Cardiac fibroblast (primary cell): ENCODE measurements around the gene KAZN.

Experiments
- DNase-seq, 2 donors: peaks; one replicate each; pipeline versions ENCODE4 v3.0.0 to v3.0.0-alpha.2; 2010; ENCODE audit warnings: low read depth in 2 of 2
- H3K4me3 ChIP-seq, 2 donors: replicated peaks in 1 of 2; 1 replicate in 1 of 2; 2 replicates in 1 of 2; pipeline ENCODE4 v1.5.1; 2011; ENCODE audit warnings: low read depth in 2 of 2, low read length in 2 of 2, mild to moderate bottlenecking in 2 of 2, moderate library complexity in 1 of 2
- TF ChIP-seq, protein P1 (sequence below): IDR thresholded peaks from one replicate; pipeline ENCODE4 v1.5.1; 2011; ENCODE audit warnings: low read depth, mild to moderate bottlenecking, low read length, inconsistent platforms

Gene KAZN

DNA sequence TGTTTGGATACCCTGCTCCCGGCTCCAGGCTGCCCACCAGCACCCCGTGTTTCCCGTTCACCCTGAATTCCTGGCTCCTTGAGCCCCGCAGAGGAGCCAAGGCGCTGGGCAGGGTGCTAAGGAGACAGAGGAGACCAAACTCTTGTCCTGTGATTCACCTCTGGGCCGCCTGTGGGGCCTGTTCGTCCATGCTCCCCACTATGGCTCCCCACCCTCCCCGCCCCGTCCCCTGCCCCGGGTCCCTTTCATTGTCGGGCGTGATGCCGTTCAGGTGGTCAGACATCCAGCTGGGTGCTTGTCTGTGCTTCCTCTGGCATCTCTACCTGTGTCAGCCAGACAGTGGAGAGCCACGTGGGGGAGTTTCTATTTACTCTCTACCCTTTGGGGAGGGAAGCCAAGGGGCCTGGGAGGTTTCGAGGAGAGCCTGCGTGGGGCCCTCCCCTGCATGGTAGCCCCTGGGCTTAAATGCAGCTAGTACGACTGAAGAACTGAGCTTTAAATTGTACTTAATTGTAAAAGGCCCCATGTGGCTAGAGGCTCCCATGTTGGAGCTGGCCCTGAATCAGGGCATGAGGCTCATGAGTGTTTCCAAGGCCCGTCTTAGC, 333.7 kb downstream of the KAZN start:
- DNase-seq = no peak
- TF ChIP-seq, protein P1, sequence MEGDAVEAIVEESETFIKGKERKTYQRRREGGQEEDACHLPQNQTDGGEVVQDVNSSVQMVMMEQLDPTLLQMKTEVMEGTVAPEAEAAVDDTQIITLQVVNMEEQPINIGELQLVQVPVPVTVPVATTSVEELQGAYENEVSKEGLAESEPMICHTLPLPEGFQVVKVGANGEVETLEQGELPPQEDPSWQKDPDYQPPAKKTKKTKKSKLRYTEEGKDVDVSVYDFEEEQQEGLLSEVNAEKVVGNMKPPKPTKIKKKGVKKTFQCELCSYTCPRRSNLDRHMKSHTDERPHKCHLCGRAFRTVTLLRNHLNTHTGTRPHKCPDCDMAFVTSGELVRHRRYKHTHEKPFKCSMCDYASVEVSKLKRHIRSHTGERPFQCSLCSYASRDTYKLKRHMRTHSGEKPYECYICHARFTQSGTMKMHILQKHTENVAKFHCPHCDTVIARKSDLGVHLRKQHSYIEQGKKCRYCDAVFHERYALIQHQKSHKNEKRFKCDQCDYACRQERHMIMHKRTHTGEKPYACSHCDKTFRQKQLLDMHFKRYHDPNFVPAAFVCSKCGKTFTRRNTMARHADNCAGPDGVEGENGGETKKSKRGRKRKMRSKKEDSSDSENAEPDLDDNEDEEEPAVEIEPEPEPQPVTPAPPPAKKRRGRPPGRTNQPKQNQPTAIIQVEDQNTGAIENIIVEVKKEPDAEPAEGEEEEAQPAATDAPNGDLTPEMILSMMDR = no peak
- H3K4me3 ChIP-seq = no peak overlapping the region

DNA sequence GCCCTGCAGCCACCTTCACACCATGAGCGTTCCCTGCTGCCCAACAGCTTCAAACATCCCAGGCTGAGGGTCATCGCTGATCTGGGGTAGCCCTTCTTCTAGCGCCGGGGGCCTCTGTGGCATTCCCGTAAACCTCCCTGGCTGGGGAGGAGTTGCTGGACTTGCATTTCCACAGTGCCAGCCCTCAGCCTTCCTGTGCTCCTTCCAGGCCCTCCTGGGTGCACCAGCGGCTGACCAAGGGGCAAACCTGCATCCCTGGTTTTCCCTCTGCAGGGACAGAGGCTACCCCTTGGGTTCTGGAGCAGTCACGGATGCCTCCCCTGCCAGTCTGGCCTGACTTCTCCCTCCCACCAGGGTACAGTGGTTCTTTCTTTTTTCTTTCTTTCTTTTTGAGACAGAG, 336.4 kb downstream of the KAZN start:
- TF ChIP-seq, protein P1 = no peak
- no peak for DNase-seq
- no peak overlapping the region for H3K4me3 ChIP-seq

DNA sequence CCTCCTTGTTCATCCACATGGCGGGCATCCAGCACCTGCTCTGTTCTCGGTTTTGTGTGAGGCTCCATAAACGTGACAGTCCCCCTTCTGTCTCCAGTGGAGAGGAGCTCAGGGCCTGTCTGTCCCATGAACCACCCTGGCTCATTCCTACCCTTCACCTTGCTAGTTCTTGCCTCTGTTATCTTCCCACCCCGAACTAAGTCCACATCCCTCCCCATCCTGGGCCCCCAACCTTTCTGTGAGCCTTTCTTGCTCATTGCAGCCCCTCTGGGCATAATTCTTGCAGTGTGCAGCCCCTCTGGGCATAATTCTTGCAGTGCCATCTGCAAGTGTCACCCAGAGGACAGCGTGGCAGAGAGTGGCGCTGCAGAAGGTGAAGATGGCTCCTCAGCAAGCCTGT, 338.3 kb downstream of the KAZN start:
- H3K4me3 ChIP-seq = no peak overlapping the region
- TF ChIP-seq, protein P1 = no peak
- no peak for DNase-seq

DNA sequence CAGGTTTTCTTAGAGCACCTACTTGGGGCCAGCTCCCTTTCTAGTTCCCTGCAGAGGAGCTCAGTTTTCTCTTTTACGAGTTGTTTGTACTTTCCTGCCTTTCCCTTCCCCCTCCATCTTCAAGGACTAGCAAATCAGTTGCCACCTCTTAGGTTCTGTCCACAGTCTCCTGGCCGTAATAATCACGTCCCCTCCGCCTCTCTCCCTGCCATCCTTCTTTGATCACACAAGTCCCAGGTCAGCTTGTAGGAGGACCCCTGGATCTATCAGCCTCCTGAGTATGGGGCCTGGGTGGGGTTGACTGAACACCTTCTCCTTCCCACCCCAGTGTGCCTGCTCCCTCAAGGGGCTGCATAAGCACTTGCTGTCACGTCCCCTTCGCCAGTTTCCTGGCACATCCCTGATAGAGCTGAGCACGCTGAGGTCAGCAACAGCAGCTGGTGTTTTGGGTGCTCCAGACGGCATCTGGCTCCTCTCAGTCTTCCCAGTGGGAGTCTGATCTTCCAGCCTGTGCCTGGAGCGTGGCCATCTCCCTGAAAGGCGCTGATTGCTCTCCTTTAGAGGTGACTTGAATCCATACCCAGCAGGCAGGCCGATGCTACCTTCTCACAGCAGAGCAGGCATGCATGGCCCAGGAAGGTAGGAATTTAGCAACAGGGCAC, 338.9 kb downstream of the KAZN start:
- DNase-seq = no peak
- H3K4me3 ChIP-seq = no peak overlapping the region
- TF ChIP-seq, protein P1 = no peak

DNA sequence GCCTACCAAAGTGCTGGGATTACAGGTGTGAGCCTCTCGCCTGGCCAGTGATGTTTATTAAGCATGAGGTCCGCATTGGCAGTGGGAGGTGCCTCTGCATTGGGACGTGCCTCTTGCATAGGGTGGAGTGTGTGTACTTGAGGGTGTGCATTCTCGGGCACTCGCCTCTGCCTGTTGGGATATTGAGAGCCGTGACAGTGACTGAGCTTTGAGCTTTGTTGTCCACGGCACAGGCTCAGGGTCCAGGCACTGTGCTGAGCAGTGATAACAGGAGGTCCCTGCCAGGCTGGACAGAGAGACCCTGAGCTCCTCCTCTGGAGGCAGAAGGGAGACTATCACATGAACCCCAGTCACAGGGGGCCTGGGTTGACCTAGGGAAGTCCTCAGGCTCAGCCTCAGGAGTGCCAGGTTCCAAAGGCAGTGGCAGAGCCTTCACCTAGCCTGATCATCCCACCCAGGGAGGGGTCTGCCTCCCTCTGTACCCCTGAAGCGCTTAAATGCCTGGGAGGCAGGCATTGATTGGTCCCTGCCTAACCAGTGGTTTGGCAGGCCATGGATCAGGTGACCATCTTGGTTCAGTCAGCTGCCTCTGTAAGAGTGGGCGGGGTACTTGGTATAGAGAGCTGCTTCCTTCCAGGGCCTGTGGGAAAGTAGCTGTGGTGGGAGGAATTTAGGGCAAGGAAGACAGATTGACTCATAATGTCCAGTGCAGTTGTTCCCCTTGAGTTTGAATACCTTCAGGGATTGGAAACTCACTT, 341.2 kb downstream of the KAZN start:
- TF ChIP-seq, protein P1 = no peak
- no peak overlapping the region for H3K4me3 ChIP-seq
- peak; percentile 53 to 72 for DNase-seq

DNA sequence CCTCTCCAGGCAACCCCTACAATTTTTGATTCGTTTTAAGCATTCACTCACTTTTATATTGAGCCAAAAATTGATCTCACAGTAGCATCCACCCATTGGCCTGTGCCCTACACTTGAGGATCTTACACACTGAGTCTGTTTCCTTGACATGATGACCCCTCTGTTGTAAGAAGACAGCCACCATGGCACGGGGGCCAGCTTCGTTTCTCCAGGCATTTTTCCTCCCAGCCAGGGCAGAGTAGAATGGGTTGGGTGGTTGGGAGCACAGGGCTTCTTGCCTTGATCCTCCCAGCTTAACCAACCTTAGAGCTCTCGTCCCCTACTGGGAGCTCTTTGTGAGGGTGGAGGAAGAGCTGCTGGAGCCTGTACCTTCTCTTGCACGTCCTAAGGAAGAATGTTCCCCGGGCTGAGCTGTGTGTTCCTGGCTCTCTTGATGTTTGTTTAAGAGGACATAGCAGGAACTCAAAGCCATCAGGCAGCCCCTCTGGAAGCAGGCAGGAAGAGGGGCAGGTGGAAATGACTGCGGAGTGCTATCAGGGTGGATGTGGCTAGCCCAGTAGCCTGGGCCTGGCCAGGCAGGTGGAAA, 341.9 kb downstream of the KAZN start:
- TF ChIP-seq, protein P1 = no peak
- DNase-seq = no peak
- H3K4me3 ChIP-seq = no peak overlapping the region
